Measurements from ENCODE around the gene ZNF608. TPM values are rescaled to one million over a fixed set of nuclear protein-coding genes. Genes with fewer than 3 reads are reported as not detected.

Gene ZNF608
- total and polyA plus RNA-seq, 2 experiments from 2014 or later = 20.5 to 42.4 TPM

DNA sequence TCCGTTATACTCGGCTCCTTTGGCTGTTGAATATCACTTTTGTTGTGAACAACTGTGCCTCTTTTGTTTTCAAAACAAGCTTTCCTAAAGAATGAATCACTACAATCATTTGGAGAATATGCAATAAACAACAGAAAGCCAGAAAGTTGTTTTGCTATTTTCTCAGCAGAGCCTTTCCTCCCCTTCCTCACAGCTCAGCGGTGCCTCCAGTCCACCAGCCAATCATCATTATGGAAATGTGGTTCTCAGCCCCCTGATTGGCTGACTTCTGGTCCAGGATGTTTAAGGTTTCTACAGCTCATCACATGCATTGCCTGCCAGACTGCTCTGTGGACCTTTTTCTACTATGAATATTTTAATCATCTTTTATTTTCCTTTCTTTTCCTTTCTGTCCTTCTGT is 9.1 kb upstream of the ZNF608 start:
- Histone ChIP-seq H3K4me3 (no peak overlapping the region), H3F3A (replicated peaks; ENCODE audit: low read depth) (no peaks in the 10 kb centered on the region), H3K9me2 (ENCODE audit: insufficient read depth) (no peaks in the 10 kb centered on the region), H3K27me3 (ENCODE audit: insufficient read depth) (no peaks in the 10 kb centered on the region), H3K4me1 (ENCODE audit: insufficient read depth) (peaks cover 20% of the 10 kb centered on the region), H4K20me1 (replicated peaks; ENCODE audit: insufficient read depth) (no peaks in the 10 kb centered on the region), H3K4me2 (no peak overlapping the region), H2AFZ (no peak overlapping the region), H3K79me2 (replicated peaks; ENCODE audit: insufficient read depth) (no peaks in the 10 kb centered on the region), H3K27ac (ENCODE audit: low read depth) (no peak overlapping the region), H3K36me3 (ENCODE audit: insufficient read depth) (no peaks in the 10 kb centered on the region)
- peaks cover 2% of the 10 kb centered on the region; the same call in 2 of the 3 replicates for H3K36me3 Mint-ChIP-seq (ENCODE audit: low read depth)
- DNase-seq (ENCODE audit: low spot score) (no peak), ATAC-seq (peak; percentile 36; the same call in 2 of the 3 replicates)
- H3K4me1 Mint-ChIP-seq = peaks cover 31% of the 10 kb centered on the region
- TF ChIP-seq POLR2AphosphoS5 (IDR thresholded peaks at IDR 0.05; ENCODE audit: low read depth) (no peak), CREB1 (CRISPR knock-in tag; IDR thresholded peaks at IDR 0.05; ENCODE audit: low read depth) (no peak), NANOG (IDR thresholded peaks at IDR 0.05; ENCODE audit: borderline replicate concordance) (no peak), EZH2phosphoT487 (IDR thresholded peaks at IDR 0.05; ENCODE audit: unreplicated experiment) (no peak), JUNB (IDR thresholded peaks at IDR 0.05; ENCODE audit: unreplicated experiment) (no peak), EZH2 (IDR thresholded peaks at IDR 0.05; ENCODE audit: low read depth, unreplicated experiment) (no peak), STAT1 (IDR thresholded peaks at IDR 0.05; ENCODE audit: unreplicated experiment) (no peak), ZNF331 (CRISPR knock-in tag; IDR thresholded peaks at IDR 0.05; ENCODE audit: low read depth) (no peak), ETS1 (IDR thresholded peaks at IDR 0.05) (no peak), ZNF114 (CRISPR knock-in tag; IDR thresholded peaks at IDR 0.05) (no peak)
- TF ChIP-seq, protein P1, sequence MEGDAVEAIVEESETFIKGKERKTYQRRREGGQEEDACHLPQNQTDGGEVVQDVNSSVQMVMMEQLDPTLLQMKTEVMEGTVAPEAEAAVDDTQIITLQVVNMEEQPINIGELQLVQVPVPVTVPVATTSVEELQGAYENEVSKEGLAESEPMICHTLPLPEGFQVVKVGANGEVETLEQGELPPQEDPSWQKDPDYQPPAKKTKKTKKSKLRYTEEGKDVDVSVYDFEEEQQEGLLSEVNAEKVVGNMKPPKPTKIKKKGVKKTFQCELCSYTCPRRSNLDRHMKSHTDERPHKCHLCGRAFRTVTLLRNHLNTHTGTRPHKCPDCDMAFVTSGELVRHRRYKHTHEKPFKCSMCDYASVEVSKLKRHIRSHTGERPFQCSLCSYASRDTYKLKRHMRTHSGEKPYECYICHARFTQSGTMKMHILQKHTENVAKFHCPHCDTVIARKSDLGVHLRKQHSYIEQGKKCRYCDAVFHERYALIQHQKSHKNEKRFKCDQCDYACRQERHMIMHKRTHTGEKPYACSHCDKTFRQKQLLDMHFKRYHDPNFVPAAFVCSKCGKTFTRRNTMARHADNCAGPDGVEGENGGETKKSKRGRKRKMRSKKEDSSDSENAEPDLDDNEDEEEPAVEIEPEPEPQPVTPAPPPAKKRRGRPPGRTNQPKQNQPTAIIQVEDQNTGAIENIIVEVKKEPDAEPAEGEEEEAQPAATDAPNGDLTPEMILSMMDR (conservative IDR thresholded peaks at IDR 0.05; ENCODE audit: low read depth in 2 of 2) = no peak
- TF ChIP-seq, protein P2, sequence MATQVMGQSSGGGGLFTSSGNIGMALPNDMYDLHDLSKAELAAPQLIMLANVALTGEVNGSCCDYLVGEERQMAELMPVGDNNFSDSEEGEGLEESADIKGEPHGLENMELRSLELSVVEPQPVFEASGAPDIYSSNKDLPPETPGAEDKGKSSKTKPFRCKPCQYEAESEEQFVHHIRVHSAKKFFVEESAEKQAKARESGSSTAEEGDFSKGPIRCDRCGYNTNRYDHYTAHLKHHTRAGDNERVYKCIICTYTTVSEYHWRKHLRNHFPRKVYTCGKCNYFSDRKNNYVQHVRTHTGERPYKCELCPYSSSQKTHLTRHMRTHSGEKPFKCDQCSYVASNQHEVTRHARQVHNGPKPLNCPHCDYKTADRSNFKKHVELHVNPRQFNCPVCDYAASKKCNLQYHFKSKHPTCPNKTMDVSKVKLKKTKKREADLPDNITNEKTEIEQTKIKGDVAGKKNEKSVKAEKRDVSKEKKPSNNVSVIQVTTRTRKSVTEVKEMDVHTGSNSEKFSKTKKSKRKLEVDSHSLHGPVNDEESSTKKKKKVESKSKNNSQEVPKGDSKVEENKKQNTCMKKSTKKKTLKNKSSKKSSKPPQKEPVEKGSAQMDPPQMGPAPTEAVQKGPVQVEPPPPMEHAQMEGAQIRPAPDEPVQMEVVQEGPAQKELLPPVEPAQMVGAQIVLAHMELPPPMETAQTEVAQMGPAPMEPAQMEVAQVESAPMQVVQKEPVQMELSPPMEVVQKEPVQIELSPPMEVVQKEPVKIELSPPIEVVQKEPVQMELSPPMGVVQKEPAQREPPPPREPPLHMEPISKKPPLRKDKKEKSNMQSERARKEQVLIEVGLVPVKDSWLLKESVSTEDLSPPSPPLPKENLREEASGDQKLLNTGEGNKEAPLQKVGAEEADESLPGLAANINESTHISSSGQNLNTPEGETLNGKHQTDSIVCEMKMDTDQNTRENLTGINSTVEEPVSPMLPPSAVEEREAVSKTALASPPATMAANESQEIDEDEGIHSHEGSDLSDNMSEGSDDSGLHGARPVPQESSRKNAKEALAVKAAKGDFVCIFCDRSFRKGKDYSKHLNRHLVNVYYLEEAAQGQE (IDR thresholded peaks at IDR 0.05; ENCODE audit: unreplicated experiment) = no peak
- TF ChIP-seq, protein P3, sequence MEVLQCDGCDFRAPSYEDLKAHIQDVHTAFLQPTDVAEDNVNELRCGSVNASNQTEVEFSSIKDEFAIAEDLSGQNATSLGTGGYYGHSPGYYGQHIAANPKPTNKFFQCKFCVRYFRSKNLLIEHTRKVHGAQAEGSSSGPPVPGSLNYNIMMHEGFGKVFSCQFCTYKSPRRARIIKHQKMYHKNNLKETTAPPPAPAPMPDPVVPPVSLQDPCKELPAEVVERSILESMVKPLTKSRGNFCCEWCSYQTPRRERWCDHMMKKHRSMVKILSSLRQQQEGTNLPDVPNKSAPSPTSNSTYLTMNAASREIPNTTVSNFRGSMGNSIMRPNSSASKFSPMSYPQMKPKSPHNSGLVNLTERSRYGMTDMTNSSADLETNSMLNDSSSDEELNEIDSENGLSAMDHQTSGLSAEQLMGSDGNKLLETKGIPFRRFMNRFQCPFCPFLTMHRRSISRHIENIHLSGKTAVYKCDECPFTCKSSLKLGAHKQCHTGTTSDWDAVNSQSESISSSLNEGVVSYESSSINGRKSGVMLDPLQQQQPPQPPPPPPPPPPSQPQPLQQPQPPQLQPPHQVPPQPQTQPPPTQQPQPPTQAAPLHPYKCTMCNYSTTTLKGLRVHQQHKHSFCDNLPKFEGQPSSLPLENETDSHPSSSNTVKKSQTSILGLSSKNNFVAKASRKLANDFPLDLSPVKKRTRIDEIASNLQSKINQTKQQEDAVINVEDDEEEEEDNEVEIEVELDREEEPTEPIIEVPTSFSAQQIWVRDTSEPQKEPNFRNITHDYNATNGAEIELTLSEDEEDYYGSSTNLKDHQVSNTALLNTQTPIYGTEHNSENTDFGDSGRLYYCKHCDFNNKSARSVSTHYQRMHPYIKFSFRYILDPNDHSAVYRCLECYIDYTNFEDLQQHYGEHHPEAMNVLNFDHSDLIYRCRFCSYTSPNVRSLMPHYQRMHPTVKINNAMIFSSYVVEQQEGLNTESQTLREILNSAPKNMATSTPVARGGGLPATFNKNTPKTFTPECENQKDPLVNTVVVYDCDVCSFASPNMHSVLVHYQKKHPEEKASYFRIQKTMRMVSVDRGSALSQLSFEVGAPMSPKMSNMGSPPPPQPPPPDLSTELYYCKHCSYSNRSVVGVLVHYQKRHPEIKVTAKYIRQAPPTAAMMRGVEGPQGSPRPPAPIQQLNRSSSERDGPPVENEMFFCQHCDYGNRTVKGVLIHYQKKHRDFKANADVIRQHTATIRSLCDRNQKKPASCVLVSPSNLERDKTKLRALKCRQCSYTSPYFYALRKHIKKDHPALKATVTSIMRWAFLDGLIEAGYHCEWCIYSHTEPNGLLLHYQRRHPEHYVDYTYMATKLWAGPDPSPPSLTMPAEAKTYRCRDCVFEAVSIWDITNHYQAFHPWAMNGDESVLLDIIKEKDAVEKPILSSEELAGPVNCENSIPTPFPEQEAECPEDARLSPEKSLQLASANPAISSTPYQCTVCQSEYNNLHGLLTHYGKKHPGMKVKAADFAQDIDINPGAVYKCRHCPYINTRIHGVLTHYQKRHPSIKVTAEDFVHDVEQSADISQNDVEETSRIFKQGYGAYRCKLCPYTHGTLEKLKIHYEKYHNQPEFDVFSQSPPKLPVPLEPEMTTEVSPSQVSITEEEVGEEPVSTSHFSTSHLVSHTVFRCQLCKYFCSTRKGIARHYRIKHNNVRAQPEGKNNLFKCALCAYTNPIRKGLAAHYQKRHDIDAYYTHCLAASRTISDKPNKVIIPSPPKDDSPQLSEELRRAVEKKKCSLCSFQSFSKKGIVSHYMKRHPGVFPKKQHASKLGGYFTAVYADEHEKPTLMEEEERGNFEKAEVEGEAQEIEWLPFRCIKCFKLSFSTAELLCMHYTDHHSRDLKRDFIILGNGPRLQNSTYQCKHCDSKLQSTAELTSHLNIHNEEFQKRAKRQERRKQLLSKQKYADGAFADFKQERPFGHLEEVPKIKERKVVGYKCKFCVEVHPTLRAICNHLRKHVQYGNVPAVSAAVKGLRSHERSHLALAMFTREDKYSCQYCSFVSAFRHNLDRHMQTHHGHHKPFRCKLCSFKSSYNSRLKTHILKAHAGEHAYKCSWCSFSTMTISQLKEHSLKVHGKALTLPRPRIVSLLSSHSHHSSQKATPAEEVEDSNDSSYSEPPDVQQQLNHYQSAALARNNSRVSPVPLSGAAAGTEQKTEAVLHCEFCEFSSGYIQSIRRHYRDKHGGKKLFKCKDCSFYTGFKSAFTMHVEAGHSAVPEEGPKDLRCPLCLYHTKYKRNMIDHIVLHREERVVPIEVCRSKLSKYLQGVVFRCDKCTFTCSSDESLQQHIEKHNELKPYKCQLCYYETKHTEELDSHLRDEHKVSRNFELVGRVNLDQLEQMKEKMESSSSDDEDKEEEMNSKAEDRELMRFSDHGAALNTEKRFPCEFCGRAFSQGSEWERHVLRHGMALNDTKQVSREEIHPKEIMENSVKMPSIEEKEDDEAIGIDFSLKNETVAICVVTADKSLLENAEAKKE (CRISPR knock-in tag; IDR thresholded peaks at IDR 0.05) = no peak
- no peak overlapping the region; the same call in 1 of the 2 replicates for H3K27ac Mint-ChIP-seq
- peaks cover 4% of the 10 kb centered on the region for H3K27me3 Mint-ChIP-seq (ENCODE audit: insufficient read depth, low read depth, poor library complexity)
- no peaks in the 10 kb centered on the region for H3K9me3 Mint-ChIP-seq
- no peak overlapping the region for H3K4me3 Mint-ChIP-seq

All from GM23338 (cell line).